ENCODE measurements around the gene TMEM212.
"Not testable (repeated sequence)": the region's sequence is repeated elsewhere in the genome, so short reads cannot be mapped to it uniquely, and the experiment has no call there.

TMEM212 gene

DNA sequence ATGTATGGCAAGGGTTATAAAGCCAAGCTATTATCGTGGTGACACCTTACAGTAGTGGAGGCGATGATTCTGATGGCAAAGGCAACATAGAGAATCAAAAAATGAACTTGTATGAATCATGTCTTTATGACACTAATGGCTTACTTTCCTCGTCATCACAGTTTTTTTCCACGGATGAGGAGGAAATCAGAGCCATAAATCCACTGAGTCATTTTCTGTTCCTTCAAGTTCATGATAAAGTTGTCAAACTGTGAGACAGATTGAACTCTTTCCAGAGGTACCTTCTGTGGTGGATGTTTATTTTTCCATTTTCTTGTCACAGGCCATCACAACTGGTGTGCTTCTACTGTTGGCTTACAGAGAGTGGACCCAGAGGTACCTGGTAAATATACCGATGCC is 8.5 kb downstream of the TMEM212 start:
- TF ChIP-seq, protein P1, sequence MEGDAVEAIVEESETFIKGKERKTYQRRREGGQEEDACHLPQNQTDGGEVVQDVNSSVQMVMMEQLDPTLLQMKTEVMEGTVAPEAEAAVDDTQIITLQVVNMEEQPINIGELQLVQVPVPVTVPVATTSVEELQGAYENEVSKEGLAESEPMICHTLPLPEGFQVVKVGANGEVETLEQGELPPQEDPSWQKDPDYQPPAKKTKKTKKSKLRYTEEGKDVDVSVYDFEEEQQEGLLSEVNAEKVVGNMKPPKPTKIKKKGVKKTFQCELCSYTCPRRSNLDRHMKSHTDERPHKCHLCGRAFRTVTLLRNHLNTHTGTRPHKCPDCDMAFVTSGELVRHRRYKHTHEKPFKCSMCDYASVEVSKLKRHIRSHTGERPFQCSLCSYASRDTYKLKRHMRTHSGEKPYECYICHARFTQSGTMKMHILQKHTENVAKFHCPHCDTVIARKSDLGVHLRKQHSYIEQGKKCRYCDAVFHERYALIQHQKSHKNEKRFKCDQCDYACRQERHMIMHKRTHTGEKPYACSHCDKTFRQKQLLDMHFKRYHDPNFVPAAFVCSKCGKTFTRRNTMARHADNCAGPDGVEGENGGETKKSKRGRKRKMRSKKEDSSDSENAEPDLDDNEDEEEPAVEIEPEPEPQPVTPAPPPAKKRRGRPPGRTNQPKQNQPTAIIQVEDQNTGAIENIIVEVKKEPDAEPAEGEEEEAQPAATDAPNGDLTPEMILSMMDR (IDR thresholded peaks at IDR 0.05; ENCODE audit: low read length, missing control alignments): no peak
- no peak overlapping the region for H3K4me3 ChIP-seq (replicated peaks; ENCODE audit: low read depth, low read length)
- peak; percentile 87 for DNase-seq (ENCODE audit: low read depth)

DNA sequence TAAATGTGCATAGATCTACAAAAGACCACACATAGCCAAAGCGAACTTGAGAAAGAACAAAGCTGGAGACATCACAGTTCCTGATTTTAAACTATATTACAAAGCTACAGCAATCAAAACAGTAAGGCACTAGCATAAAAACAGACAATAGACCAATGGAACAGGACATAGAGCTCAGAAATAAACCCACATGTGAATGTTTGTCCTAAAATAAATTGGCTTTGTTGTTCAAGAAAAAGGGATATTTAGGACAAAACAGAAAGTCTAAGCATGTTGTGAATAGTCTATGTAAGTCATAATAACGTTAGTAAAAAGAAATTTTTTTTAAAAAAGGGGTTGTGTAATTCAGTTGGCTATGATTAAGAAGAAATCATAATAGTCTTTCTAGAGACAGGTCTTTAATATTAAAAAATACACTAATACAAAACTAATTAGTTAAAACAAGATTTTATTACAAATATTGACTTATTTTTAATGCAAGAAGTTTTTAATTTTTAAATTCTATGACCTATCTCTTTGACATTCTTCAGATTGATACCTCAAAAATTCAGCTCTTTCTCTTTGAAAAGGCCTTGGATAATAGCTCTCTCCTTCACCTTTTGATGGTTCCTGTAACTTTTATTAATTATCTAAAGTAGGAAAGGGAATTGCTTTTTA is 11.6 kb downstream of the TMEM212 start:
- TF ChIP-seq, protein P1 (IDR thresholded peaks at IDR 0.05; ENCODE audit: low read length, missing control alignments): no peak
- DNase-seq (ENCODE audit: low read depth): no peak
- H3K4me3 ChIP-seq (replicated peaks; ENCODE audit: low read depth, low read length): no peak overlapping the region

DNA sequence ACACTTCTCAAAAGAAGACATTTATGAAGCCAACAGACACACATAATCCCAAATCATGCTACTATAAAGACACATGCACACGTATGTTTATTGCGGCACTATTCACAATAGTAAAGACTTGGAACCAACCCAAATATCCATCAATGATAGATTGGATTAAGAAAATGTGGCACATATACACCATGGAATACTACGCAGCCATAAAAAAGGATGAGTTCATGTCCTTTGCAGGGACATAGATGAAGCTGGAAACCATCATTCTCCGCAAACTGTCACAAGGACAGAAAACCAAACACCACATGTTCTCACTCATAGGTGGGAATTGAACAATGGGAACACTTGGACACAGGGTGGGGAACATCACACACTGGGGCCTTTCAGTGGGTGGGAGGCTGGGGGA is 15.6 kb downstream of the TMEM212 start:
- DNase-seq (ENCODE audit: low read depth); H3K4me3 ChIP-seq (replicated peaks; ENCODE audit: low read depth, low read length): not testable (repeated sequence)

DNA sequence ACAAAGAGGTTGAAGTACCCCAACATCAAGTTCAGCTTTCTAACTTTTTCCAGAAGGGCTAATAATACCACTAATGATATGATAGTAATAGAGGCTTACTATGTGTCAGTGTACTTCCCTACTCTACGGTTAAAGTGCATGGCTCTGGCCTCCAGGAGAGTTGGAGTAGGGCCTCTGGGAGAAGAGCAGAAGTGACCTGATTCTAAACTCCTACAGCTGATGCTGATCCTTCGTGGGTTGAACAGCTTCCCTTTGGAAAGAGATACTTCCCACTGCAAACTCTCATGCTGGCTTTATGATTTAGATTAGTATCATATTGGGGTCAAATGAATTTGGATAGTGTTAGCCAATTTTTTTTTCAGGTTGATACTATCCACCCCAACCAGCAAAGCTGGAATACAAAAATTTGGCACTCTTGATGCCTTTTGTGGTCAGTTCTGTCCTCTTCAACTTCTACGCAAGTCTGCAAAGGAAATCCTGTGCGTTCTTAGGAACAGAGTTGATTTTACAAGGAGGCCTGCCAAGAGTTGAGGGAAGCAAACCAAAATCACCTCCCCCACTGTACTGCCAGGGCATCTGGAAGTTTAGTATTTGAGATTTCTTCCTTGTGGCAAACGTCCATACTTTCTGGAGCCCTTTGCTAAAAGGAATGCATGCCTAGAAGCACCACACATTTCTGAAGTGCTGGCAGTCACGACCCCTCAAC is 17.8 kb downstream of the TMEM212 start:
- peak; percentile 99 for DNase-seq (ENCODE audit: low read depth)
- TF ChIP-seq, protein P1 (IDR thresholded peaks at IDR 0.05; ENCODE audit: low read length, missing control alignments): no peak

DNA sequence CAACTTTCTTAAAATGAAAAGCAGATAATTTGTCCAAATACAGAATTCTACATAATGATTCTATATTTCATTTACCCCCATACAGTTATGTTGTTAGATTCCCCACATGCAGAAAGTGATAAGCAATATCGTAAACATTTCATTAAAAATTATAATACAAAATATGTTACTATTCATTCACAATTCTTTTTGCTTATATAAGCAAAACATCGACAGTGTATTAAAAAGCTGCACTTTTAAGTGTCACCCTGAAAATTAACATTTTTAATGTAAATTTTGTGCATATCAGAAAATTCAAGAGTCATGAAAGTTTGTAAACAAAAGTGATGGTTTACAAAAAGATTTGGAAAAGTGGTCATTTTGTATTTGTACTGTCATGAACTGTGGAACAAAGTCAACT is 19.2 kb downstream of the TMEM212 start:
- H3K4me3 ChIP-seq (replicated peaks; ENCODE audit: low read depth, low read length): no peak overlapping the region
- DNase-seq (ENCODE audit: low read depth): no peak
- TF ChIP-seq, protein P1 (IDR thresholded peaks at IDR 0.05; ENCODE audit: low read length, missing control alignments): no peak

More for the DNA sequence above, 17.8 kb downstream of the TMEM212 start:
- H3K4me3 ChIP-seq (replicated peaks; ENCODE audit: low read depth, low read length): no peak overlapping the region

DNA sequence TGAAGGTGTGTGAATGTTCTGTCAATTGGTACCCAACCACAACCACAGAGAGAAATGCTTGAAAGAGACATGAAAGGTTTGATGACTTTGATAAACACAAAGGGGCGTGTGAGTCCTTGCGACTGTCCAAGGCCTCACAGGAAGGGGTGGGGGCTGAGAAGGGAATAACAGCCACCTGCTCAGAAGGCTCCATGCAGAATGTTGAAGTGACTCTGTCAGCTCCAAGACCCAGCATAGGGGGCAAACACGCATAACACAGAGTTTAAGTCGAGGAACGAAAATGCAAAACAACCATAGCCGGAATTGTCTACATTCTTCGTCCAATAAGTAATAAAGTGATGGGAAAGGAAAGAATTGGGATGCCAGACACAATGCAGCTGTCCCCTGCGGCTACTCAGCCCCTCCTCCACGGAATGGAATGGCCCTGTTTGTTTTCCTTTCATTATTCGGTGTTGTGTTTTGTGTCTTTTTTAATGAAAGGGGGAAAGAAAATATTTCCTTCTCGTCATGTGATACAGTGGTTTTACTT is 19.9 kb downstream of the TMEM212 start:
- H3K4me3 ChIP-seq (replicated peaks; ENCODE audit: low read depth, low read length): no peak overlapping the region
- TF ChIP-seq, protein P1 (IDR thresholded peaks at IDR 0.05; ENCODE audit: low read length, missing control alignments): no peak
- peak; percentile 87 for DNase-seq (ENCODE audit: low read depth)

DNA sequence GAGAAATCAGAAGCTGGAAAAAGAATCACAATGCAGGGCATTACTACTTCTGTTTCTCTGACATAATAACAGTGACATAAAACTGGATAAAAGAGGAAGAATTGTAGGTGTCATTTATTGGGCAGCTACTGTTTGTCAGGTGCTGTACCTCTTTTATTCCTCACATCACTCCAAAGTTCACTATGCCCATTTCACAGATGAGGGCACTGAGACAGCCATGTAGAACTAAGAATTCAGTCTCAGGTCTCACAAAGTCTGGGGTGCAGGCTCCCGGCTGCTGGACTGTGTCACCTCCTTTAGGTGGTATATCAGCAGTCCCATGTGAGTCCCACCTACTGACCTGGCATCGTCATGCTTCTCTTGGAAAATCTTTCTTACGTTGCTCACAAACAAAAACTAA is 20.8 kb downstream of the TMEM212 start:
- no peak overlapping the region for H3K4me3 ChIP-seq (replicated peaks; ENCODE audit: low read depth, low read length)
- TF ChIP-seq, protein P1 (IDR thresholded peaks at IDR 0.05; ENCODE audit: low read length, missing control alignments): no peak
- DNase-seq (ENCODE audit: low read depth): no peak

Data from fibroblast of pulmonary artery (primary cell).